Body of pancreas (tissue), 4 donors: ENCODE data around the gene CHST13. TPM values are rescaled to one million over a fixed set of nuclear protein-coding genes. Genes with fewer than 3 reads are reported as not detected.

Experiments used
- ATAC-seq: fragments of 150-250 bp; one replicate; pipeline ENCODE4 v1.9.1; 2016
- DNase-seq, 4 donors: peaks; one replicate each; pipeline ENCODE4 v3.0.0-alpha.2; 2019
- H3K27ac ChIP-seq, 4 donors: fragments of 200-600 bp; sonication (generic); 1 replicate in 3 of 4; 2 replicates in 1 of 4; pipeline versions ENCODE4 v1.5.1 to v1.6.1; 2016 to 2019; ENCODE audit warnings: mild to moderate bottlenecking in 1 of 4, mixed read lengths in 1 of 4, moderate library complexity in 1 of 4
- H3K27me3 ChIP-seq, 2 donors: fragments of 200-600 bp; sonication (generic); one replicate each; pipeline ENCODE4 v1.6.0; 2016; ENCODE audit warnings: mild to moderate bottlenecking in 1 of 2
- H3K36me3 ChIP-seq, 2 donors: fragments of 200-600 bp; sonication (generic); replicated peaks in 1 of 2; 2 replicates each; pipeline ENCODE4 v1.5.1; 2016; ENCODE audit warnings: low read depth in 2 of 2; ENCODE audit not compliant: insufficient read depth in 1 of 2
- H3K4me1 ChIP-seq: fragments of 200-600 bp; sonication (generic); one replicate; pipeline ENCODE4 v1.6.0; 2016
- H3K4me3 ChIP-seq, 2 donors: fragments of 200-600 bp; sonication (generic); 1 replicate in 1 of 2; 2 replicates in 1 of 2; pipeline ENCODE4 v1.5.1; 2016 to 2019
- H3K9me3 ChIP-seq, 3 donors: fragments of 200-600 bp; sonication (generic); 1 replicate in 2 of 3; 2 replicates in 1 of 3; pipeline ENCODE4 v1.5.1; 2016
- POLR2A ChIP-seq, 3 donors: fragments of 450-650 bp; IDR thresholded peaks; one replicate each; pipeline ENCODE4 v1.6.1; 2016; ENCODE audit warnings: antibody characterized with exemption in 3 of 3, mild to moderate bottlenecking in 2 of 3
- WGBS, 2 donors: methylation state at CpG; one replicate each; pipeline ENCODE4 v1.1.5; 2017; 5-methylcytosine and 5-hydroxymethylcytosine counted together
- intact Hi-C: fragments of 100-400 bp; cut with DNase I; formaldehyde crosslinking; loops from one replicate; pipeline ENCODE4 v1.15.1; 2023
- total RNA-seq, 2 donors: library from RNA; depleted of rRNA; stranded (reverse); fragments of >200 nt; gene quantifications; one replicate each; pipeline ENCODE4 v1.1.0, GENCODE V29; 2016
- TF ChIP-seq, protein P1 (sequence below), 7 experiments: fragments of 450-650 bp in 4 of 7; fragments of 200-600 bp in 3 of 7; sonication (generic) in 3 of 7; IDR thresholded peaks; one replicate each; pipeline ENCODE4 v1.5.1; 2016 to 2019; ENCODE audit warnings: antibody characterized with exemption in 7 of 7

CHST13 gene
- total RNA-seq, 2 donors from 2014 or later: 2.3 TPM; not detected in 1

DNA sequence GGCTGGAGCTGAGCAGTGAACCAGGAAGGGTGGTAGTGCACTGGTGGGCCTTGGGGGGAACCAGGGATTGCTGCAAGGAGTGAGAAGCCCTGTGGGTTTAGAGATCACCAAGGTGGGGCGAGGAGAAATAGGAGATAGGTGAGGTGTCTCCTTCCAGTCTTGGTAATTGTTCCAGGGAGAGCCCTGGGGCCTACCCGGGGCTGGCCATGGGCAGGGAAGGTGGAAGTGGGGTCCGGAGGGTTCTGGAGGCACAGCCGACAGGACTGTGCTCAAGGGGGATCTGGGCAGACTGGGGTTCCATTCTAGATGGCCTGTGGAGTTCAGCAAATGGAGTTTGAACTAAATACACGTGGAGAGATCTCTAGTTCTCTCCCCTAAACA, 4.5 kb downstream of the CHST13 start:
- 71 to 85% methylated on average over 5 of the region's 5 CpGs for WGBS, 2 donors
- DNase-seq: no peak
- Histone ChIP-seq H3K36me3 (no peaks in the 10 kb centered on the region), H3K9me3 (no peaks in the 10 kb centered on the region), H3K4me3 (no peak overlapping the region), H3K27me3 (no peaks in the 10 kb centered on the region), H3K27ac (peak overlapping the region in 3 of 4 donors; percentile 36 to 51 (median 42)), H3K4me1 (peaks cover 29% of the 10 kb centered on the region)
- intact Hi-C loops: loop anchor here (10.0 kb wide), 1 partner anchor 926 kb away; no protein-coding TSS in a partner anchor
- no peak for ATAC-seq
- no peak for TF ChIP-seq POLR2A (IDR thresholded peaks at IDR 0.05)
- TF ChIP-seq, protein P1, sequence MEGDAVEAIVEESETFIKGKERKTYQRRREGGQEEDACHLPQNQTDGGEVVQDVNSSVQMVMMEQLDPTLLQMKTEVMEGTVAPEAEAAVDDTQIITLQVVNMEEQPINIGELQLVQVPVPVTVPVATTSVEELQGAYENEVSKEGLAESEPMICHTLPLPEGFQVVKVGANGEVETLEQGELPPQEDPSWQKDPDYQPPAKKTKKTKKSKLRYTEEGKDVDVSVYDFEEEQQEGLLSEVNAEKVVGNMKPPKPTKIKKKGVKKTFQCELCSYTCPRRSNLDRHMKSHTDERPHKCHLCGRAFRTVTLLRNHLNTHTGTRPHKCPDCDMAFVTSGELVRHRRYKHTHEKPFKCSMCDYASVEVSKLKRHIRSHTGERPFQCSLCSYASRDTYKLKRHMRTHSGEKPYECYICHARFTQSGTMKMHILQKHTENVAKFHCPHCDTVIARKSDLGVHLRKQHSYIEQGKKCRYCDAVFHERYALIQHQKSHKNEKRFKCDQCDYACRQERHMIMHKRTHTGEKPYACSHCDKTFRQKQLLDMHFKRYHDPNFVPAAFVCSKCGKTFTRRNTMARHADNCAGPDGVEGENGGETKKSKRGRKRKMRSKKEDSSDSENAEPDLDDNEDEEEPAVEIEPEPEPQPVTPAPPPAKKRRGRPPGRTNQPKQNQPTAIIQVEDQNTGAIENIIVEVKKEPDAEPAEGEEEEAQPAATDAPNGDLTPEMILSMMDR (IDR thresholded peaks at IDR 0.05): no peak

DNA sequence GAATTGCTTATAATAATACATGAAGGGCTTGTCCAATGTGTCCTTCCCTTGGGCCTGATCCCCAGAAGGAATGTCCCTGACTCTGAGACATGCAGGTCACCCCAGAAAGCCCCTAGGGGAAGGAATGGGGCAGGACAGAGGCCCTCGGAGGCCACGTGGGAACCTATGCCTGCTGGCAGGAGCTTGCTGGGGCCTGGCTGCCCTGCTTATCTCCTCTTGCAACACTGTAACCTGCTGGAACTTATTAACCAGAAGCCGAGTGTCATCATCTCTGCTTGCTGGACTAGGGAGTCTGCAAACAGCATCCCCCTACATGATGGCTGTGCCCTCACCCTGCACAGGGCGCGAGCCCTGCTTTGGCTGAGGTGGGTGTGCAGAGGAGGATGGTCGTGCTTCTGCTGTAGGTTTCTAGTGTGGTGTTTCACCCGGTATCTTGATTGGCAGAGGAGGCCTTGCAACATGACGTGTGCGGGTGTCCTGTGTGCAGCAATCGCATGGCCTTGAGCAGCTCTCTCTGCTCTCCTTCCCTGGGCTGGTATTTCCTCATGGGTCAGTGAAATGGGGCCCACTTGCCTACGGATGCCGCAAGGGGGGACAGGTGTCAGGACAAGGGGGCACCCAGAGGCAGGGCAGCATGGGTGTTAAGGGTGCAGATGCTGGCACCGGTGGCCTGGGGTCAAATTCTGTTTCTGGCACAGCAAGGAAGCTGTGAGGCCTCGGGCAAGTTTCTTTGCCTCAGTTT, 5.0 kb downstream of the CHST13 start:
- no peaks in the 10 kb centered on the region for H3K36me3 ChIP-seq
- no peaks in the 10 kb centered on the region for H3K27me3 ChIP-seq
- TF ChIP-seq POLR2A (IDR thresholded peaks at IDR 0.05): no peak
- TF ChIP-seq, protein P1 (IDR thresholded peaks at IDR 0.05): peak in 4 of 7 experiments; percentile 24 to 54 (median 44)
- peak; percentile 88 for ATAC-seq
- peak overlapping the region in 3 of 4 donors; percentile 36 to 51 (median 42) for H3K27ac ChIP-seq
- intact Hi-C loops: loop anchor here (10.0 kb wide), 1 partner anchor 926 kb away; no protein-coding TSS in a partner anchor
- H3K4me3 ChIP-seq: no peak overlapping the region
- DNase-seq: peak; percentile 54 to 75 (median 61)
- H3K4me1 ChIP-seq: peaks cover 25% of the 10 kb centered on the region
- H3K9me3 ChIP-seq: no peaks in the 10 kb centered on the region
- 16 to 30% methylated on average over 11 to 14 of the region's 14 CpGs for WGBS, 2 donors

DNA sequence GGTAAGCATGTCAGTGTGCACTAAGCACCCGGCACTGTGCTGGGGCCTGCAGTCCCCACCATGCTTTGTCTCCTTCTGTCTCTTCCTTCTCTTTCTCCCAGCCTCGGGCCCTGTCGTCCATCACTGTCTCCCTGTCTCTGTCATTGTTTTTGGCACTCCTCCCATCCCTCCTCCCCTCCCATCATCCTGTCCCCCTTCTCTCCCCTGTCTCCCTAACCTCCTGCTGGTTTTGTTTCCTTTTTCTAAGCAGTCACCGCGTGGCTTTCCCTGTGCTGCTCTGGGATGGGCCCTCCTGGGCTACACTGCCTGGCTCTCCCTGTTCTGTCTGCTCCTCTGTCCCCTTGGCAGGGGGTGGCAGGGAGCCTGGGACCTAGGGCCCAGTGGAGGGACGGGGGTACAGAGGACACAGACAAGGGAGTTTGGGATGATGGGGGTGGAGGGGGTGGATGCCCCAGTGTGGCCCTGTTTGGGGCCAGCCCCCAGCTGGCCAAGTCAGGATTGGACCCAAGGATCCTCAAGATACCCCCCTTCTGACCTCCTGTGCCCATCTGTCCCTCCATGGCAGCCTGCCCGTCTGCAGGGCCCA, 5.7 kb downstream of the CHST13 start:
- TF ChIP-seq, protein P1 (IDR thresholded peaks at IDR 0.05): no peak
- no peak for TF ChIP-seq POLR2A (IDR thresholded peaks at IDR 0.05)
- DNase-seq: no peak
- H3K27ac ChIP-seq: peak overlapping the region in 1 of 4 donors; percentile 0

DNA sequence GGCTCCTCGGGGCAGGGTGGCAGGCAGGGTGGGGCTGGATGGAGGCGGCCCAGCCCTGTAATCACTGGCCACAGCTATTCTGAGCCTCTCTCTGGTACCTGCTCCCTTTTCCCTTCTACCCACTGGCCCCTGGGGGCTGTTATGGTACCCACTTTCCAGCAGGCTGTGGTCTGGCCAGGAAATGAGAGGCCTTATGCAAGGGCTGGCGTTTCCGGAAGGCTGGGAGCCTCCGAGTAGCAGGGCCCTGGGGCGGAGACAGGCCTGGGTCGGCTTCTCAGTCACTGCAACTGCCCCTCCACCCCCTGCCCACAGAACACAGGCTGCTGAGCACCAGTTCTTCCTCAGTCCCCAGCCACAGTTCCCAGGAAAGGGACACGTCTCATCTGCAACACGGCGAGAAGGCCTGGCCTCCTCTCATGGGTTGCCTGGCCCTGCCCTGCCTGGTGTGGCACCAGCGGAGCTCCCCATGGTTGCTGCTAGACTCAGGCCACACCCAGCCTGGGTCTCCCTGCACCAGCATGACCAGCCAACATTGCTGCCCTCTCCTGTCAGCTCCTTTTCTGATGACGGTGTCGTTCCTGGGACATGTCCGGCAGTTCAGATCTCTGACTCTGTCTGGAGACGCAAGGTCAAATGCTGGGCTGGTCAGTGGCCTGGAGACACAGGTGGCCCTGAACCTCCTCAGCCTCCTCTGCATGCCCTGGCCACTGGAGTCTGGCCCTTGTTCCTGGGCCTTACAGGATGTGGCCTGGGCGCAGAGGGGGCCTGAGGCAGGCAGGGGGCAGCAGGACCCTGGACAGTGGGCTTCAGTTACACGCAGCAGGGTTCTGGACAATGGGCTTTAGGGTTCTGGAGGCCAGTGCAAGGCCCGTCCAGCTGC, 6.5 kb downstream of the CHST13 start:
- Histone ChIP-seq H3K27me3 (no peaks in the 10 kb centered on the region), H3K36me3 (no peaks in the 10 kb centered on the region), H3K4me3 (no peak overlapping the region), H3K4me1 (peaks cover 15% of the 10 kb centered on the region), H3K27ac (peak overlapping the region in 1 of 4 donors; percentile 10), H3K9me3 (no peaks in the 10 kb centered on the region)
- WGBS, 2 donors: 74 to 82% methylated on average over 7 to 17 of the region's 18 CpGs
- ATAC-seq (no peak), DNase-seq (peak in 2 of 4 donors; percentile 12 to 65)
- intact Hi-C loops: no loop called here
- TF ChIP-seq, protein P1 (IDR thresholded peaks at IDR 0.05): no peak
- peak in 1 of 3 donors; percentile 30 for TF ChIP-seq POLR2A (IDR thresholded peaks at IDR 0.05)

More for the DNA sequence above, 5.7 kb downstream of the CHST13 start:
- Histone ChIP-seq H3K4me3 (no peak overlapping the region), H3K4me1 (peaks cover 18% of the 10 kb centered on the region), H3K9me3 (no peaks in the 10 kb centered on the region), H3K27me3 (no peaks in the 10 kb centered on the region), H3K36me3 (no peaks in the 10 kb centered on the region)
- ATAC-seq: no peak
- WGBS, 2 donors: 77 to 84% methylated on average over 6 of the region's 7 CpGs
- intact Hi-C loops: loop anchor here (10.0 kb wide), 1 partner anchor 925 kb away; no protein-coding TSS in a partner anchor
